H1 (cell line): ENCODE measurements around the gene POLE. TPM values are rescaled to one million over a fixed set of nuclear protein-coding genes. Genes with fewer than 3 reads are reported as not detected.

Experiments
- GTF2F1 ChIP-seq: IDR thresholded peaks from 2 replicates; pipeline ENCODE4 v1.6.1; 2012; ENCODE audit warnings: low read depth, low read length, improper control_type of control experiment, borderline replicate concordance
- JUND ChIP-seq: IDR thresholded peaks from 2 replicates; pipeline ENCODE4 v1.6.1; 2011; ENCODE audit warnings: mild to moderate bottlenecking, improper control_type of control experiment, low read length
- MAFK ChIP-seq: IDR thresholded peaks from 2 replicates; pipeline ENCODE4 v1.6.1; 2012; ENCODE audit warnings: low read depth, mild to moderate bottlenecking, improper control_type of control experiment, low read length
- polyA plus RNA-seq, 7 experiments: library from polyadenylated mRNA; depleted of rRNA in 3 of 7; stranded (reverse) in 5 of 7; unstranded in 2 of 7; fragments of >200 nt in 5 of 7; fragments of 200-250 nt in 2 of 7; gene quantifications; 1 replicate in 5 of 7; 2 replicates in 1 of 7; 4 replicates in 1 of 7; pipeline versions ENCODE4 v1.2.1 to v1.2.3, GENCODE V29; 2011 to 2013; ENCODE audit warnings: missing spikeins in 2 of 7, mixed read lengths in 2 of 7
- total RNA-seq: library from RNA; stranded (reverse); fragmentation: NEBNext Ultra II Directional; extraction: Animal tissue kit (Norgen Biotek cat#: 25700); gene quantifications from 2 replicates; pipeline ENCODE4 v1.2.1, GENCODE V29; 2021

Gene POLE
- total and polyA plus RNA-seq, 2 of the 8 experiments (the other 6 are each of a cell fraction or from before 2014, with no cell fraction given), result 59.7 to 115 TPM

DNA sequence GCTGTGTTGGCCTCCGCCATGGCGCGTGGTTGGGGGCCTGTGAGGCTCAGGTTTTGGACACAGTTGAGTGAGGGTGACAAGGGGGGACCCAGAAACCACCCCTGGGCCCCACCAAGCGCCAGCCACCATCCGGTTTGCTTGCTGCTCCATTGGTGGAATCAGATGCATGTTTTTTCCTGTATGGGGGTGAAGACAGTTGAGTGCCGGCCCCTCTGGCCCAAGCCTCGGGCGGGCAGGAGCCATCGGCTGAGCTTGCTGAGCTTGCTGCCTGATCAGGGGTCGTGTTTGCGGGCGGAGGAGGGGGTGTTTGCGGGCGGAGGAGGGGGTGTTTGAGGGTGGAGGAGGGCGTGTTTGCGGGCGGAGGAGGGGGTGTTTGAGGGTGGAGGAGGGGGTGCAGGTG lies 29.9 kb upstream of the POLE start (continued):
- TF ChIP-seq MAFK (no peak), GTF2F1 (no peak), JUND (no peak)
